ENCODE data around the gene HYAL3.

Gene HYAL3

GRCh38 chr3:50327943-50328691 is 28.9 kb upstream of the HYAL3 start, which contains the start of gene TUSC2:
TSS of gene TUSC2 (minus strand) at chr3:50328223. CDS start at chr3:50328099, 124 bp downstream.
- DNase-seq = peak; percentile 95

- DNase-seq = no peak
Observed at GRCh38 chr3:50327129-50327528, 27.9 kb upstream of the HYAL3 start.

GRCh38 chr3:50326182-50326541 is 27.0 kb upstream of the HYAL3 start:
- DNase-seq = no peak

GRCh38 chr3:50325497-50326181 is 26.4 kb upstream of the HYAL3 start:
- no peak for DNase-seq

- DNase-seq = no peak
Observed at GRCh38 chr3:50325113-50325480, 25.9 kb upstream of the HYAL3 start.

GRCh38 chr3:50324351-50325112 is 25.3 kb upstream of the HYAL3 start:
- peak; percentile 71 for DNase-seq

GRCh38 chr3:50323614-50324199 is 24.5 kb upstream of the HYAL3 start:
- DNase-seq = no peak

- DNase-seq = no peak
Observed at GRCh38 chr3:50323092-50323600, 23.9 kb upstream of the HYAL3 start.

- DNase-seq = no peak
Observed at GRCh38 chr3:50322386-50323091, 23.3 kb upstream of the HYAL3 start, which contains the start of gene HYAL2. TSS of gene HYAL2 (minus strand) at chr3:50322745. CDS start at chr3:50320489, 2,256 bp downstream.

- no peak for DNase-seq
Observed at GRCh38 chr3:50322115-50322385, 22.8 kb upstream of the HYAL3 start.

- DNase-seq = peak; percentile 86
Observed at GRCh38 chr3:50321336-50322114, 22.3 kb upstream of the HYAL3 start.

- DNase-seq = peak; percentile 73
Observed at GRCh38 chr3:50320853-50321335, 21.7 kb upstream of the HYAL3 start.

- DNase-seq = no peak
Observed at GRCh38 chr3:50319894-50320625, 20.9 kb upstream of the HYAL3 start.

GRCh38 chr3:50319181-50319893 is 20.1 kb upstream of the HYAL3 start:
- DNase-seq = no peak

GRCh38 chr3:50318615-50319014 is 19.4 kb upstream of the HYAL3 start:
- no peak for DNase-seq

- no peak for DNase-seq
Observed at GRCh38 chr3:50318163-50318562, 19.0 kb upstream of the HYAL3 start.

- no peak for DNase-seq
Observed at GRCh38 chr3:50317300-50317699, 18.1 kb upstream of the HYAL3 start.

- peak; percentile 53 for DNase-seq
Observed at GRCh38 chr3:50316657-50317242, 17.5 kb upstream of the HYAL3 start.

GRCh38 chr3:50314816-50315215 is 15.6 kb upstream of the HYAL3 start:
- DNase-seq = no peak

- DNase-seq = no peak
Observed at GRCh38 chr3:50314342-50314741, 15.1 kb upstream of the HYAL3 start.

Measured in activated naive CD4-positive, alpha-beta T cell treated with anti-CD3 and anti-CD28 coated beads, Interleukin-2, amount 50 U/mL, for 16 hours (primary cell).